Measurements from ENCODE around the gene WAC.
"Not testable (repeated sequence)": the region's sequence is repeated elsewhere in the genome, so short reads cannot be mapped to it uniquely, and the experiment has no call there.

The WAC gene

GRCh38 chr10:28532337-28533185 lies at the start of gene WAC:
WAC (plus strand) TSS chr10:28533118; CDS start chr10:28533580, 462 bp downstream.
- DNase-seq (ENCODE audit: low read depth, low spot score): peak; percentile 59
- CTCF ChIA-PET: no interaction called here
- POLR2A ChIA-PET: interaction anchor here (0.6 to 0.9 kb wide), 3 partner anchors 95 to 1714 kb away, joined by 3 read pairs; partner anchors contain the start of gene RAB18
- no peak for TF ChIP-seq CTCF (IDR thresholded peaks at IDR 0.05; ENCODE audit: insufficient read depth, low read length, missing control alignments)
- H3K4me3 ChIP-seq (ENCODE audit: low read depth, low read length): peak within 1 kb of the TSS; percentile 83

- ChIA-PET CTCF (no interaction called here), POLR2A (no interaction called here)
- no peak overlapping the region for H3K4me3 ChIP-seq (ENCODE audit: low read depth, low read length)
- no peak for DNase-seq (ENCODE audit: low read depth, low spot score)
- TF ChIP-seq CTCF (IDR thresholded peaks at IDR 0.05; ENCODE audit: insufficient read depth, low read length, missing control alignments): no peak
Observed at GRCh38 chr10:28489206-28489605, 43.7 kb upstream of the WAC start.

GRCh38 chr10:28490256-28490865 lies 42.6 kb upstream of the WAC start:
- CTCF ChIA-PET; DNase-seq (ENCODE audit: low read depth, low spot score); H3K4me3 ChIP-seq (ENCODE audit: low read depth, low read length): not testable (repeated sequence)
- POLR2A ChIA-PET: interaction anchor here (0.6 kb wide), 1 partner anchor 9 kb away, joined by 3 read pairs; no protein-coding TSS in a partner anchor

- H3K4me3 ChIP-seq (ENCODE audit: low read depth, low read length): no peak overlapping the region
- ChIA-PET CTCF (no interaction called here), POLR2A (no interaction called here)
- TF ChIP-seq CTCF (IDR thresholded peaks at IDR 0.05; ENCODE audit: insufficient read depth, low read length, missing control alignments): no peak
- no peak for DNase-seq (ENCODE audit: low read depth, low spot score)
Observed at GRCh38 chr10:28492116-28492920, 40.6 kb upstream of the WAC start.

GRCh38 chr10:28494420-28494819 lies 38.5 kb upstream of the WAC start:
- DNase-seq (ENCODE audit: low read depth, low spot score): no peak
- POLR2A ChIA-PET: no interaction called here
- H3K4me3 ChIP-seq (ENCODE audit: low read depth, low read length): no peak overlapping the region
- CTCF ChIA-PET: no interaction called here
- no peak for TF ChIP-seq CTCF (IDR thresholded peaks at IDR 0.05; ENCODE audit: insufficient read depth, low read length, missing control alignments)

GRCh38 chr10:28495084-28495483 lies 37.8 kb upstream of the WAC start:
- ChIA-PET POLR2A (no interaction called here), CTCF (no interaction called here)
- H3K4me3 ChIP-seq (ENCODE audit: low read depth, low read length): no peak overlapping the region
- no peak for DNase-seq (ENCODE audit: low read depth, low spot score)
- TF ChIP-seq CTCF (IDR thresholded peaks at IDR 0.05; ENCODE audit: insufficient read depth, low read length, missing control alignments): no peak

All from AG04449 (cell line).